ENCODE data around the gene CCDC13. TPM values are rescaled to one million over a fixed set of nuclear protein-coding genes. Genes with fewer than 3 reads are reported as not detected.

The CCDC13 gene
- total RNA-seq, 4 donors from 2014 or later = 0.06 TPM; not detected in 3

DNA sequence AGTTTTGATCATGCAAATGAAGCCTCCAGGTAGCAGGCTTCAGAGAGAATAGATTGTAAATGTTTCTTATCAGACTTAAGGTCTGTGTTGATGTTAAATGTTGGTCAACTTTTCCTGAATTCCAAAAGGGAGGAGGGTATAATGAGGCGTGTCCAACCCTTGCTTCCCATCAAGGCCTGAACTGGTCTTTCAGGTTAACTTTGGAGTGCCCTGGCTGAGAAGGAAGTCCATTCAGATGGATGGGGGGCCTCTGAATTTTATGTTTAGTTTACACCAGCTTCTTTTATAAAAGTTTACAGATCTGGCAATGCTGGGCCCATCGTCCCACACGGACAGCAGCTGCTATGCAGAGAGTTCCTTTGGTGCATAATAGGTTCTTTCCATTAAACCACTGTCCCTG is 8.9 kb downstream of the CCDC13 start:
- TF ChIP-seq, protein P1, sequence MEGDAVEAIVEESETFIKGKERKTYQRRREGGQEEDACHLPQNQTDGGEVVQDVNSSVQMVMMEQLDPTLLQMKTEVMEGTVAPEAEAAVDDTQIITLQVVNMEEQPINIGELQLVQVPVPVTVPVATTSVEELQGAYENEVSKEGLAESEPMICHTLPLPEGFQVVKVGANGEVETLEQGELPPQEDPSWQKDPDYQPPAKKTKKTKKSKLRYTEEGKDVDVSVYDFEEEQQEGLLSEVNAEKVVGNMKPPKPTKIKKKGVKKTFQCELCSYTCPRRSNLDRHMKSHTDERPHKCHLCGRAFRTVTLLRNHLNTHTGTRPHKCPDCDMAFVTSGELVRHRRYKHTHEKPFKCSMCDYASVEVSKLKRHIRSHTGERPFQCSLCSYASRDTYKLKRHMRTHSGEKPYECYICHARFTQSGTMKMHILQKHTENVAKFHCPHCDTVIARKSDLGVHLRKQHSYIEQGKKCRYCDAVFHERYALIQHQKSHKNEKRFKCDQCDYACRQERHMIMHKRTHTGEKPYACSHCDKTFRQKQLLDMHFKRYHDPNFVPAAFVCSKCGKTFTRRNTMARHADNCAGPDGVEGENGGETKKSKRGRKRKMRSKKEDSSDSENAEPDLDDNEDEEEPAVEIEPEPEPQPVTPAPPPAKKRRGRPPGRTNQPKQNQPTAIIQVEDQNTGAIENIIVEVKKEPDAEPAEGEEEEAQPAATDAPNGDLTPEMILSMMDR (IDR thresholded peaks at IDR 0.05) = no peak
- TF ChIP-seq POLR2A (IDR thresholded peaks at IDR 0.05) = no peak
- DNase-seq (ENCODE audit: low spot score in 2 of 2) = no peak
- intact Hi-C loops (cut with DNase I; ENCODE audit: low total_unique reads) = no loop called here
- WGBS, 2 donors = 81 to 89% methylated on average over 3 of the region's 3 CpGs
- H3K4me3 ChIP-seq (ENCODE audit: low read depth, poor library complexity, severe bottlenecking) = no peak overlapping the region

DNA sequence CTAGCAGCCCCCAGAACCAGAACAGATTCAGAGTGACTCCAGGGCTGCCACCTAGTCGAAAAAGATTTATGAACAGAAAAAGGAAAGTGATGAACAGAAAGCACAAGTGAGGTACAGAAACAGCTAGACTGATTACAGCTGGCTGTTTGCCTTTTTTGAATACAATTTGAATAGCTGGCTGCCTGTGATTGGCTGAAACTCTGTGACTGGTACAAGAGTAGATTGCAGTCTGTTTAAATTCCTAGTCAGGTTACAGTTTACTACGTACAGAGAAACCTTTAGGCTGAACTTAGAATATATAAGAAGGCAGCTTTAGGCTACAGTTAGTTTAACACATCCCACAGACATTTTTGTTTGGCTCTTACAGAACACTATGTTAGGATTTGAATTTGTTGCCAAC is 10.0 kb downstream of the CCDC13 start:
- 47 to 49% methylated on average over 2 of the region's 2 CpGs for WGBS, 2 donors
- TF ChIP-seq POLR2A (IDR thresholded peaks at IDR 0.05) = no peak
- TF ChIP-seq, protein P1 (IDR thresholded peaks at IDR 0.05) = no peak
- intact Hi-C loops (cut with DNase I; ENCODE audit: low total_unique reads) = no loop called here
- H3K4me3 ChIP-seq (ENCODE audit: low read depth, poor library complexity, severe bottlenecking) = no peak overlapping the region
- DNase-seq (ENCODE audit: low spot score in 2 of 2) = no peak

DNA sequence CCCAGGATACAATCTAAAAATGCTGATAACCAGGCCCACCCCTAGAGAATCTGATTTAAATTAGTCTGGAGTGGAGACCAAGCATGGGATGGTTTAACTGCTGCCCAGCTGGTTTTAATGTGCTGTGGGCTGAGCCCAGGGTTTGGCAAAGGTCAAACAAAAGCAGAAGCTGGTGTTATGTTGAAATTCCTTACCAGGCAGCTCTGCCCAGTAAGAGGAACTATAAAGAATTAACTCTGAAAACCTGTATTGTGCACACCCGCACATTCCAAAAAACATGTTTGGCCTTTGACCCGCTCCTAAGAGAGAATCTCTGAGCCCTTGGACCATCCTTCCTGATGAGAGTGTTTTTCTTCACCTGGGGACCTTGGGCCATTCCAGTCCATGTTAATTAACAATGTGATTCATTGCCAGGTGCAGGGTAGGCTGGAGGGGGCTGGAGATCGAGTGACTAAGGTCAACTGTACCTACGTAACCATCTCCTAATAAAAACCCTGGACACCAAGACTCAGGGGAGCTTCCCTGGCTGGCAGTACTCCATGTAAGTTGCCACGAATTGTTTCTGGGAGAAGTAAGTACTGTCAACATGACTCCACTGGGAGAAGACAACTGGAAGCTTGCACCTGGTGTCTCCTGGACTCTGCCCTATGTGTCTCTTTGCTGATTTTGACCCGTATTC is 10.9 kb downstream of the CCDC13 start:
- WGBS, 2 donors = 80 to 82% methylated on average over 6 of the region's 6 CpGs
- peak in 1 of 2 donors; percentile 76 for DNase-seq (ENCODE audit: low spot score in 2 of 2)
- TF ChIP-seq, protein P1 (IDR thresholded peaks at IDR 0.05) = no peak
- no peak for TF ChIP-seq POLR2A (IDR thresholded peaks at IDR 0.05)
- no peak overlapping the region for H3K4me3 ChIP-seq (ENCODE audit: low read depth, poor library complexity, severe bottlenecking)
- intact Hi-C loops (cut with DNase I; ENCODE audit: low total_unique reads) = no loop called here

DNA sequence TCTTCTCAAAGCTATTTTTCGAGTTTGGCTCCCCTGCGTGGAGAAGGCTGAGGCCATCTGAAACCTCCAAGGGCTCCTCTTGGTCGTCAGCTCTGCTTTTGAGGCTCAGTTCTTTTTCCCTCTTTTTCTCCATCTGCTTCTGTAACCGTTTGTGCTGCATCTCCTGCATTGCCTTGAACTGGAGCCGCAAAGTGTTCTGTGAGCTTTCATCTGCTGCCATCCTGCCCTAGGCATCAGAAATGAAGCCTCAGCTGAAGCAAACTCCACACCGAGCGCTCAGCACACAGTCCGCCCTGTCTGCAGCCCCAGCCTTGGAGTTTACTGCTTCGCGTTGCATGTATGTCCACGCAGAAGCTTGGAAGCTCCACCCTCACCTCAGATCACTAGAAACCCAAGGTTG is 14.9 kb downstream of the CCDC13 start:
- intact Hi-C loops (cut with DNase I; ENCODE audit: low total_unique reads) = no loop called here
- DNase-seq (ENCODE audit: low spot score in 2 of 2) = peak in 1 of 2 donors; percentile 66

DNA sequence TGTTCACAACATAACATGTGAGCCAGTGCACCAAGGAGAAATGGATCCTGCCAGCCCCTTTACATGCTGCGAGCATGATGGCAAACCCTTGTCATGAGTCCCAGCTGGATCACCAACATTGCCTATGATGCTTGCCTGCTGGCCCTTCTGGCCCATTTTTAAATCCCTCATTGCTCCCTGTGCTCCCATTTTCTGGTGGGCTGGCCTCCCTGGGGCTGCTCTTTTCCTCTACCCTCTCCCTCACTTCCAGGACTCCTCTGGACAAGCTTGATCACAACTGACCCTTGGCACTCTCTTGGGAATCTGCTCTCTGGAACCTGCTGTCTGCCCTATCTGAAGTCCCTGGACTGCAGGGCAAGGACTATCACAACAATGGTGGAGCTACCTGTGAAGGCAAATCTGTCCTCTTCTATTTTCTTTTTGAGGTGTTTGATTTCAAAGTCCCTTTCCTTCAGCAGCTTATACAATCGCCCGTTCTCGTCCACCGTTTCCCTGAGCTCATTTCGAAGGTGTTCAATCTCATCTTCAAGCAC is 16.3 kb downstream of the CCDC13 start:
- H3K4me3 ChIP-seq (ENCODE audit: low read depth, poor library complexity, severe bottlenecking) = no peak overlapping the region
- 93 to 97% methylated on average over 6 of the region's 6 CpGs for WGBS, 2 donors
- DNase-seq (ENCODE audit: low spot score in 2 of 2) = peak in 1 of 2 donors; percentile 56
- intact Hi-C loops (cut with DNase I; ENCODE audit: low total_unique reads) = no loop called here
- TF ChIP-seq POLR2A (IDR thresholded peaks at IDR 0.05) = no peak
- TF ChIP-seq, protein P1 (IDR thresholded peaks at IDR 0.05) = no peak

More for the DNA sequence above, 14.9 kb downstream of the CCDC13 start:
- H3K4me3 ChIP-seq (ENCODE audit: low read depth, poor library complexity, severe bottlenecking) = no peak overlapping the region
- 67 to 78% methylated on average over 11 of the region's 11 CpGs for WGBS, 2 donors
- TF ChIP-seq, protein P1 (IDR thresholded peaks at IDR 0.05) = no peak

Data from lower leg skin (tissue), 4 donors.